Tibial artery (tissue), 4 donors: Measurements from ENCODE around the gene DMXL1.

Experiments
- DNase-seq, 2 donors: peaks; one replicate each; pipeline ENCODE4 v3.0.0-alpha.2; 2019
- H3K27ac ChIP-seq, 2 donors: fragments of 200-600 bp; sonication (generic) in 1 of 2; 1 replicate in 1 of 2; 2 replicates in 1 of 2; pipeline ENCODE4 v1.5.1; 2018 to 2019; ENCODE audit warnings: mild to moderate bottlenecking in 1 of 2
- H3K27me3 ChIP-seq, 2 donors: fragments of 200-600 bp; sonication (generic) in 1 of 2; one replicate each; pipeline versions ENCODE4 v1.5.1 to v1.6.0; 2016 to 2019
- H3K36me3 ChIP-seq, 3 donors: fragments of 200-600 bp; sonication (generic) in 2 of 3; one replicate each; pipeline ENCODE4 v1.5.1; 2016 to 2019; ENCODE audit warnings: mild to moderate bottlenecking in 2 of 3
- H3K4me1 ChIP-seq, 4 donors: fragments of 200-600 bp; sonication (generic) in 2 of 4; 1 replicate in 3 of 4; 2 replicates in 1 of 4; pipeline ENCODE4 v1.5.1; 2016 to 2019
- H3K4me3 ChIP-seq, 2 donors: fragments of 200-600 bp; sonication (generic) in 1 of 2; 1 replicate in 1 of 2; 2 replicates in 1 of 2; pipeline ENCODE4 v1.5.1; 2018 to 2019; ENCODE audit warnings: mild to moderate bottlenecking in 2 of 2
- H3K9me3 ChIP-seq, 3 donors: fragments of 200-600 bp; sonication (generic) in 1 of 3; one replicate each; pipeline ENCODE4 v1.5.1; 2016 to 2019
- CTCF ChIP-seq, 2 experiments: fragments of 200-600 bp in 1 of 2; fragments of 450-650 bp in 1 of 2; IDR thresholded peaks; one replicate each; pipeline ENCODE4 v1.5.1; 2017 to 2019; ENCODE audit warnings: antibody characterized with exemption in 2 of 2, mild to moderate bottlenecking in 1 of 2, moderate library complexity in 1 of 2
- intact Hi-C: fragments of 100-400 bp; cut with DNase I; formaldehyde crosslinking; loops from one replicate; pipeline ENCODE4 v1.15.0; 2023; ENCODE audit warnings: low total_unique reads

The DMXL1 gene

GRCh38 chr5:119036101-119036762 is 34.7 kb upstream of the DMXL1 start:
- Histone ChIP-seq H3K4me1 (no peaks in the 10 kb centered on the region), H3K36me3 (no peaks in the 10 kb centered on the region), H3K27ac (no peak overlapping the region), H3K4me3 (no peak overlapping the region), H3K27me3 (no peaks in the 10 kb centered on the region), H3K9me3 (no peaks in the 10 kb centered on the region)
- DNase-seq, result no peak
- TF ChIP-seq CTCF (IDR thresholded peaks at IDR 0.05), result no peak
- intact Hi-C loops, result no loop called here

GRCh38 chr5:119037496-119038215 is 33.2 kb upstream of the DMXL1 start:
- H3K27ac ChIP-seq, result no peak overlapping the region
- no peaks in the 10 kb centered on the region for H3K9me3 ChIP-seq
- no peaks in the 10 kb centered on the region for H3K36me3 ChIP-seq
- H3K4me3 ChIP-seq, result no peak overlapping the region
- no peak for TF ChIP-seq CTCF (IDR thresholded peaks at IDR 0.05)
- no peaks in the 10 kb centered on the region for H3K4me1 ChIP-seq
- H3K27me3 ChIP-seq, result no peaks in the 10 kb centered on the region
- DNase-seq, result no peak
- intact Hi-C loops, result no loop called here

- Histone ChIP-seq H3K27ac (no peak overlapping the region), H3K9me3 (no peaks in the 10 kb centered on the region), H3K27me3 (no peaks in the 10 kb centered on the region), H3K4me1 (no peaks in the 10 kb centered on the region), H3K4me3 (no peak overlapping the region), H3K36me3 (no peaks in the 10 kb centered on the region)
- intact Hi-C loops, result no loop called here
- DNase-seq, result no peak
- no peak for TF ChIP-seq CTCF (IDR thresholded peaks at IDR 0.05)
Observed at GRCh38 chr5:119048246-119048645, 22.6 kb upstream of the DMXL1 start.

- no peak overlapping the region for H3K27ac ChIP-seq
- H3K4me3 ChIP-seq, result no peak overlapping the region
- no peak for TF ChIP-seq CTCF (IDR thresholded peaks at IDR 0.05)
- H3K4me1 ChIP-seq, result no peaks in the 10 kb centered on the region
- no peaks in the 10 kb centered on the region for H3K9me3 ChIP-seq
- DNase-seq, result no peak
- intact Hi-C loops, result no loop called here
- no peaks in the 10 kb centered on the region for H3K27me3 ChIP-seq
- no peaks in the 10 kb centered on the region for H3K36me3 ChIP-seq
Observed at GRCh38 chr5:119049824-119050449, 20.9 kb upstream of the DMXL1 start.

GRCh38 chr5:119054101-119054500 is 16.8 kb upstream of the DMXL1 start:
- H3K36me3 ChIP-seq, result no peaks in the 10 kb centered on the region
- intact Hi-C loops, result no loop called here
- H3K4me3 ChIP-seq, result no peak overlapping the region
- H3K27me3 ChIP-seq, result no peaks in the 10 kb centered on the region
- no peaks in the 10 kb centered on the region for H3K4me1 ChIP-seq
- H3K27ac ChIP-seq, result no peak overlapping the region
- no peak for DNase-seq
- TF ChIP-seq CTCF (IDR thresholded peaks at IDR 0.05), result no peak
- H3K9me3 ChIP-seq, result no peaks in the 10 kb centered on the region
